ENCODE measurements around the gene GMCL2. TPM values are rescaled to one million over a fixed set of nuclear protein-coding genes. Genes with fewer than 3 reads are reported as not detected.

The GMCL2 gene
- total RNA-seq, 2 donors from 2014 or later, result not detected

DNA sequence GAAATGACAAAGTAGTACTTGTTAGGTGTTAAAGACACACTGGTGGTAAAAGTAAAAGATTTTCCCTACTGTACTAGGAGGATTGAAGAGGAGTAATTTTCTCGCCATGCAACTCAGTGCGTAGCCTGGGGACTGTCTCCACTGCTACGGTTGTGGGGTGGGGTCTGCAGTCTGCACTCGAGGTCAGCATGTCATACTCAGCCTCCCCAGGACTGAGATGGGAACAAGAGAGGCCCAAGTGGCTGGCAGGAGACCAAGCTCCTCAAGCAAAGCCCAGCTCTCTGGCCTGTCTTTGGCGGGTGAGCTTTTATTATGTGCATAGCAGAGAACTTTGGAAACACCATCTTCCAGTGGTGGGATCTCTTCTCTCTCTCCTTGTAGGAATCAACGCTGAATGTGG is 43.9 kb downstream of the GMCL2 start:
- H3K36me3 ChIP-seq (replicated peaks in 1 of 2; ENCODE audit: insufficient read depth in 1 of 2, low read depth in 2 of 2), result peaks cover 2 to 33% of the 10 kb centered on the region in 2 donors
- DNase-seq, result no peak
- no peaks in the 10 kb centered on the region for H3K9me3 ChIP-seq
- no peak overlapping the region for H3K27ac ChIP-seq
- no peaks in the 10 kb centered on the region for H3K4me1 ChIP-seq
- 81 to 88% methylated on average over 5 to 6 of the region's 6 CpGs for WGBS, 2 donors
- TF ChIP-seq, protein P1, sequence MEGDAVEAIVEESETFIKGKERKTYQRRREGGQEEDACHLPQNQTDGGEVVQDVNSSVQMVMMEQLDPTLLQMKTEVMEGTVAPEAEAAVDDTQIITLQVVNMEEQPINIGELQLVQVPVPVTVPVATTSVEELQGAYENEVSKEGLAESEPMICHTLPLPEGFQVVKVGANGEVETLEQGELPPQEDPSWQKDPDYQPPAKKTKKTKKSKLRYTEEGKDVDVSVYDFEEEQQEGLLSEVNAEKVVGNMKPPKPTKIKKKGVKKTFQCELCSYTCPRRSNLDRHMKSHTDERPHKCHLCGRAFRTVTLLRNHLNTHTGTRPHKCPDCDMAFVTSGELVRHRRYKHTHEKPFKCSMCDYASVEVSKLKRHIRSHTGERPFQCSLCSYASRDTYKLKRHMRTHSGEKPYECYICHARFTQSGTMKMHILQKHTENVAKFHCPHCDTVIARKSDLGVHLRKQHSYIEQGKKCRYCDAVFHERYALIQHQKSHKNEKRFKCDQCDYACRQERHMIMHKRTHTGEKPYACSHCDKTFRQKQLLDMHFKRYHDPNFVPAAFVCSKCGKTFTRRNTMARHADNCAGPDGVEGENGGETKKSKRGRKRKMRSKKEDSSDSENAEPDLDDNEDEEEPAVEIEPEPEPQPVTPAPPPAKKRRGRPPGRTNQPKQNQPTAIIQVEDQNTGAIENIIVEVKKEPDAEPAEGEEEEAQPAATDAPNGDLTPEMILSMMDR (IDR thresholded peaks at IDR 0.05), result no peak
- TF ChIP-seq POLR2A (IDR thresholded peaks at IDR 0.05), result no peak
- no peak for ATAC-seq
- no peak overlapping the region for H3K4me3 ChIP-seq
- H3K27me3 ChIP-seq, result no peaks in the 10 kb centered on the region
- intact Hi-C loops (cut with DNase I), result no loop called here

DNA sequence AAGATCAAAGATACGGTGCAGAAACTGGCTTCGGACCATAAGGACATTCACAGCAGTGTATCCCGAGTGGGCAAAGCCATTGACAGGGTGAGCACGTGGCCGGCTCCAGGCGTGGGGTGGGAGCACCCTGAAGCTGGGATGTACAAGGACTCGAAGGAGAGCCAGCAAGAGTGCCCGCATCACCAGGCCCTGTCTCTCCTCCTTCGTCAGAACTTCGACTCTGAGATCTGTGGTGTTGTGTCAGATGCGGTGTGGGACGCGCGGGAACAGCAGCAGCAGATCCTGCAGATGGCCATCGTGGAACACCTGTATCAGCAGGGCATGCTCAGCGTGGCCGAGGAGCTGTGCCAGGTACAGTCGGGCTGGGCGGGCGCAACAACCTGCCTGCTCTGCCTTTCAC is 44.5 kb downstream of the GMCL2 start:
- no peak for DNase-seq
- peaks cover 0 to 28% of the 10 kb centered on the region in 2 donors for H3K36me3 ChIP-seq (replicated peaks in 1 of 2; ENCODE audit: insufficient read depth in 1 of 2, low read depth in 2 of 2)

DNA sequence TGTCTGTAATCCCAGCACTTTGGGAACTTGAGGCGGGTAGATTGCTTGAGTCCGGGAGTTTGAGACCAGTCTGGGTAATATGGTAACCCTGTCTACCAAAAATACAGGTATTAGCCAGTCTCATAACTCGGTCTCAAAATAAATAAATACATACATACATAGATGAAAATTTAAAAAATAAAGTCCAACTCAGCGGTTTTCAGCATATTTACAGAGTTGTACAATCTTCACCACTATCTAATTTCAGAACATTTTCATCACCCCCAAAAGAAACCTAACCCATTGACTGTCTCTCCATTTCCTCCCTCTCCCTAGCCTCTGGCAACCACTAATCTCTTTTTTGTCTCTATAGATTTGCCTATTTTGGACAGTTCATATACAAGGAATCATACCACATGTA is 45.6 kb downstream of the GMCL2 start:
- WGBS, 2 donors, result 94 to 96% methylated on average over 4 of the region's 4 CpGs
- intact Hi-C loops (cut with DNase I), result no loop called here
- Histone ChIP-seq H3K27me3 (no peaks in the 10 kb centered on the region), H3K36me3 (replicated peaks in 1 of 2; ENCODE audit: insufficient read depth in 1 of 2, low read depth in 2 of 2) (peaks cover 0 to 19% of the 10 kb centered on the region in 2 donors), H3K4me1 (no peaks in the 10 kb centered on the region), H3K9me3 (no peaks in the 10 kb centered on the region), H3K27ac (no peak overlapping the region), H3K4me3 (no peak overlapping the region)
- no peak for TF ChIP-seq POLR2A (IDR thresholded peaks at IDR 0.05)
- TF ChIP-seq, protein P1 (IDR thresholded peaks at IDR 0.05), result no peak
- ATAC-seq (no peak), DNase-seq (no peak)

More for the DNA sequence above, 44.5 kb downstream of the GMCL2 start:
- ATAC-seq, result no peak
- WGBS, 2 donors, result 77 to 81% methylated on average over 10 to 20 of the region's 20 CpGs
- no peaks in the 10 kb centered on the region for H3K4me1 ChIP-seq
- intact Hi-C loops (cut with DNase I), result no loop called here
- H3K9me3 ChIP-seq, result no peaks in the 10 kb centered on the region
- no peak overlapping the region for H3K27ac ChIP-seq
- no peak overlapping the region for H3K4me3 ChIP-seq
- TF ChIP-seq POLR2A (IDR thresholded peaks at IDR 0.05), result no peak
- TF ChIP-seq, protein P1 (IDR thresholded peaks at IDR 0.05), result no peak
- no peaks in the 10 kb centered on the region for H3K27me3 ChIP-seq

DNA sequence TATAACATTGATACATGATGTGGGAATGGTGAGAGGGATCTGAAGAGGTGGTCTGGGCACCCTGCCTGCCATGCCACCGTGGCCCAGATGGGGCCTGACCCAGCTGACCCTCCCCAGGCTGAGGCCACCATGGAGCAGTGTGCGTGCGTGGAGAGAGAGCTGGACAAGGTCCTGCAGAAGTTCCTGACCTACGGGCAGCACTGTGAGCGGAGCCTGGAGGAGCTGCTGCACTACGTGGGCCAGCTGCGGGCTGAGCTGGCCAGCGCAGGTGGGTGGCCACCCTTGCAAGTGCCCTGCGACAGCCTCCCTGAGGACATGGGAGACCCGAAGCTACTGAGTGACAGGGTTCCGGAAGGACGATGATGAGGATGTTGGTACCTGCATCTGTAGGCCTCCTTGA is 49.2 kb downstream of the GMCL2 start:
- 91 to 94% methylated on average over 8 to 12 of the region's 12 CpGs for WGBS, 2 donors
- Histone ChIP-seq H3K9me3 (no peaks in the 10 kb centered on the region), H3K4me3 (no peak overlapping the region), H3K27ac (no peak overlapping the region), H3K4me1 (no peaks in the 10 kb centered on the region), H3K27me3 (no peaks in the 10 kb centered on the region), H3K36me3 (replicated peaks in 1 of 2; ENCODE audit: insufficient read depth in 1 of 2, low read depth in 2 of 2) (peaks cover 0 to 6% of the 10 kb centered on the region in 2 donors)
- no peak for DNase-seq
- intact Hi-C loops (cut with DNase I), result no loop called here
- no peak for ATAC-seq
- no peak for TF ChIP-seq POLR2A (IDR thresholded peaks at IDR 0.05)
- TF ChIP-seq, protein P1 (IDR thresholded peaks at IDR 0.05), result no peak

DNA sequence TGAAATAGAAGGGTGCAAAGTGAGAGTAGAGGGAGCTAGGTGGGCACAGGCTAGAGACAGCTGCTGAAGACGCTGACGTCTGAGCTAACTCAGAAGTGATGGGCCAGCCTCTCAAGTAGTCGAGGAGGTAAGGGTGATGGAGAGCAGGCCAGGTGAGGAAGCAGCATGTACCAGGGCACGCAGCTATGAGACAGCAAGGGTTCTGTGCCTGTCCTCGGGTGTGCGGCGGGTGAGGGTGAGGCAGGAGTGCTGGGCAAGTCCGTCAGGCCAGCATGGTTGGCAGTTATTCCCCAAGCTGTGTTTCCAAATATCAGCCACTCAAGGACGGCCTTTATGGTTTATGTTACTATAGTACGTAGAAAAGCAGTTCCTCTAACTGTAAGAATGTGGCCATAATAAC is 50.2 kb downstream of the GMCL2 start:
- 75 to 85% methylated on average over 10 of the region's 10 CpGs for WGBS, 2 donors
- H3K9me3 ChIP-seq, result no peaks in the 10 kb centered on the region
- H3K4me3 ChIP-seq, result no peak overlapping the region
- ATAC-seq (no peak), DNase-seq (no peak)
- H3K4me1 ChIP-seq, result peaks cover 4% of the 10 kb centered on the region
- TF ChIP-seq POLR2A (IDR thresholded peaks at IDR 0.05), result no peak
- TF ChIP-seq, protein P1 (IDR thresholded peaks at IDR 0.05), result no peak
- no peaks in the 10 kb centered on the region for H3K27me3 ChIP-seq
- intact Hi-C loops (cut with DNase I), result no loop called here
- H3K27ac ChIP-seq, result no peak overlapping the region
- H3K36me3 ChIP-seq (replicated peaks in 1 of 2; ENCODE audit: insufficient read depth in 1 of 2, low read depth in 2 of 2), result peaks cover 0 to 4% of the 10 kb centered on the region in 2 donors
